HCT116 (cell line): ENCODE measurements around the gene FCHSD2. TPM values are rescaled to one million over a fixed set of nuclear protein-coding genes. Genes with fewer than 3 reads are reported as not detected.

Source experiments
- ATAC-seq: fragments of 200-7000 bp; cut with Tn5 transposase; 2 replicates; pipeline ENCODE4 v1.9.1; 2020; ENCODE audit warnings: mild to moderate bottlenecking, moderate library complexity
- BruUV-seq: library from RNA; stranded (reverse); fragments of 400-500 nt; replicated peaks from 2 replicates; lab custom pipeline; 2021; lab: Mats Ljungman, UMichigan
- CTCF ChIA-PET: fragments of 300-600 bp; sonication (Branson Sonifier 250); formaldehyde crosslinking; loops from one replicate; lab custom pipeline; 2021; ENCODE audit warnings: antibody characterized with exemption; lab: Charles Lee
- POLR2A ChIA-PET: fragments of 300-600, 350-600 bp; sonication (Branson Sonifier 250); formaldehyde crosslinking; loops from one replicate; lab custom pipeline; 2021; ENCODE audit warnings: antibody characterized with exemption; lab: Charles Lee
- RAD21 ChIA-PET, 2 experiments: fragments of 300-600 bp; sonication (Branson Sonifier 250); formaldehyde crosslinking; loops; one replicate each; lab custom pipeline; 2023; ENCODE audit warnings: low total read pairs in 2 of 2; ENCODE audit not compliant: uncharacterized antibody in 2 of 2, unreplicated experiment in 2 of 2, low non-redundant PET in 1 of 2; lab: Charles Lee
- DNase-seq: peaks from one replicate; pipeline ENCODE4 v3.0.0-alpha.2; 2010; ENCODE audit warnings: low read depth, low spot score
- H2AFZ ChIP-seq: fragments of 200-600 bp; shearing (Covaris generic), sonication (generic); 2 replicates; pipeline ENCODE4 v1.6.1; 2017; ENCODE audit warnings: low read depth, mixed run types, mixed read lengths, antibody characterized with exemption, low read length; ENCODE audit not compliant: poor library complexity, severe bottlenecking
- H3K27ac ChIP-seq: 2 replicates; pipeline ENCODE4 v1.5.1; 2012; ENCODE audit warnings: low read depth, low read length
- H3K27me3 ChIP-seq: fragments of 200-600 bp; sonication (generic); 2 replicates; pipeline ENCODE4 v1.6.1; 2016; ENCODE audit warnings: mixed run types, low read length, mixed read lengths; ENCODE audit not compliant: insufficient read depth
- H3K36me3 ChIP-seq, 2 experiments: fragments of 200-500 bp in 1 of 2; fragments of 200-600 bp in 1 of 2; sonication (Bioruptor generic) in 1 of 2; sonication (generic) in 1 of 2; 2 replicates each; pipeline versions ENCODE4 v1.5.1 to v1.6.1; 2014 to 2016; ENCODE audit warnings: low read length in 2 of 2, inconsistent platforms in 1 of 2, mixed read lengths in 1 of 2, mixed run types in 1 of 2; ENCODE audit not compliant: insufficient read depth in 2 of 2, control insufficient read depth in 1 of 2
- H3K4me1 ChIP-seq, 2 experiments: fragments of 200-600 bp in 1 of 2; sonication (generic) in 1 of 2; 2 replicates each; pipeline versions ENCODE4 v1.5.1 to v1.6.1; 2012 to 2017; ENCODE audit warnings: low read length in 2 of 2, inconsistent platforms in 1 of 2, mild to moderate bottlenecking in 1 of 2, mixed read lengths in 1 of 2, mixed run types in 1 of 2, moderate library complexity in 1 of 2; ENCODE audit not compliant: insufficient read depth in 2 of 2, control insufficient read depth in 1 of 2
- H3K4me2 ChIP-seq: fragments of 200-600 bp; sonication (generic); 2 replicates; pipeline ENCODE4 v1.6.1; 2017; ENCODE audit warnings: mixed run types, low read length, mixed read lengths
- H3K4me3 ChIP-seq, 2 experiments: fragments of 200-600 bp in 1 of 2; sonication (generic) in 1 of 2; replicated peaks in 1 of 2; 2 replicates each; pipeline ENCODE4 v1.5.1; 2011 to 2016; ENCODE audit warnings: low read length in 2 of 2, control low read depth in 1 of 2, low read depth in 1 of 2, mild to moderate bottlenecking in 1 of 2, mixed read lengths in 1 of 2, mixed run types in 1 of 2
- H3K79me2 ChIP-seq: fragments of 200-600 bp; sonication (generic); 2 replicates; pipeline ENCODE4 v1.6.1; 2017; ENCODE audit warnings: mild to moderate bottlenecking, mixed run types, low read length, moderate library complexity, mixed read lengths; ENCODE audit not compliant: insufficient read depth
- H3K9ac ChIP-seq: fragments of 200-600 bp; sonication (generic); 2 replicates; pipeline ENCODE4 v1.6.1; 2016; ENCODE audit warnings: low read length, mixed read lengths
- H3K9me2 ChIP-seq: fragments of 200-600 bp; sonication (generic), shearing (Covaris generic); 2 replicates; pipeline ENCODE4 v1.6.1; 2017; ENCODE audit warnings: mixed run types, mild to moderate bottlenecking, moderate library complexity; ENCODE audit not compliant: insufficient read depth
- H3K9me3 ChIP-seq, 2 experiments: fragments of 200-500 bp in 1 of 2; fragments of 200-600 bp in 1 of 2; sonication (Bioruptor generic) in 1 of 2; sonication (generic) in 1 of 2; 2 replicates each; pipeline ENCODE4 v1.6.1; 2014 to 2017; ENCODE audit warnings: low read length in 2 of 2, mixed read lengths in 2 of 2, inconsistent platforms in 1 of 2, low read depth in 1 of 2, mild to moderate bottlenecking in 1 of 2, mixed run types in 1 of 2, moderate library complexity in 1 of 2; ENCODE audit not compliant: control insufficient read depth in 1 of 2, insufficient read depth in 1 of 2
- H4K20me1 ChIP-seq: fragments of 200-600 bp; sonication (generic), shearing (Covaris generic); 2 replicates; pipeline ENCODE4 v1.6.1; 2017; ENCODE audit warnings: mixed run types, mild to moderate bottlenecking, moderate library complexity; ENCODE audit not compliant: insufficient read depth
- CBX3 ChIP-seq: IDR thresholded peaks from 2 replicates; pipeline ENCODE4 v1.6.1; 2012; ENCODE audit warnings: low read depth
- CTCF ChIP-seq, 3 experiments: fragments of 200-600 bp in 1 of 3; sonication (generic) in 1 of 3; IDR thresholded peaks in 2 of 3; conservative IDR thresholded peaks in 1 of 3; 2 replicates each; pipeline ENCODE4 v1.5.1; 2012 to 2017; ENCODE audit warnings: low read depth in 2 of 3, low read length in 2 of 3, antibody characterized with exemption in 1 of 3, borderline replicate concordance in 1 of 3, control low read depth in 1 of 3, mild to moderate bottlenecking in 1 of 3, mixed read lengths in 1 of 3, mixed run types in 1 of 3, moderate library complexity in 1 of 3; ENCODE audit not compliant: insufficient read depth in 1 of 3
- EZH2 ChIP-seq: fragments of 200-600 bp; sonication (generic); IDR thresholded peaks from 2 replicates; pipeline ENCODE4 v1.6.1; 2017; ENCODE audit warnings: antibody characterized with exemption, mixed run types
- EZH2phosphoT487 ChIP-seq: fragments of 200-600 bp; IDR thresholded peaks from 2 replicates; pipeline ENCODE4 v1.6.1; 2018; ENCODE audit warnings: antibody characterized with exemption, borderline replicate concordance
- POLR2A ChIP-seq: IDR thresholded peaks from 2 replicates; pipeline ENCODE4 v1.7.0; 2011; ENCODE audit warnings: borderline replicate concordance; ENCODE audit not compliant: insufficient read depth, insufficient read length; ENCODE audit errors: extremely low read depth
- SIN3A ChIP-seq: IDR thresholded peaks from 2 replicates; pipeline ENCODE4 v1.6.1; 2012; ENCODE audit warnings: low read depth
- SP1 ChIP-seq: IDR thresholded peaks from 2 replicates; pipeline ENCODE4 v1.6.1; 2012; ENCODE audit warnings: low read depth
- SRF ChIP-seq: IDR thresholded peaks from 2 replicates; pipeline ENCODE4 v1.6.1; 2012; ENCODE audit warnings: low read depth
- ZBTB33 ChIP-seq: IDR thresholded peaks from 2 replicates; pipeline ENCODE4 v1.6.1; 2011; ENCODE audit warnings: mild to moderate bottlenecking, low read length, moderate library complexity; ENCODE audit not compliant: insufficient replicate concordance; ENCODE audit errors: extremely low read depth
- ZNF274 ChIP-seq: fragments of 200-500 bp; sonication (Bioruptor generic); IDR thresholded peaks from 2 replicates; pipeline ENCODE4 v1.6.1; 2014; ENCODE audit warnings: mild to moderate bottlenecking, low read depth, low read length, inconsistent platforms
- intact Hi-C: fragments of 100-400 bp; cut with micrococcal nuclease; formaldehyde crosslinking; loops from 2 replicates; pipeline ENCODE4 v1.10.0; 2022
- total RNA-seq: library from RNA; stranded (reverse); gene quantifications from one replicate; pipeline ENCODE4 v1.2.1, GENCODE V29; 2021; ENCODE audit not compliant: unreplicated experiment
- TF ChIP-seq, protein P1 (sequence below): IDR thresholded peaks from 2 replicates; pipeline ENCODE4 v1.6.1; 2012

FCHSD2 gene
- total RNA-seq, 1 experiment from 2014 or later, result 15.0 TPM

DNA sequence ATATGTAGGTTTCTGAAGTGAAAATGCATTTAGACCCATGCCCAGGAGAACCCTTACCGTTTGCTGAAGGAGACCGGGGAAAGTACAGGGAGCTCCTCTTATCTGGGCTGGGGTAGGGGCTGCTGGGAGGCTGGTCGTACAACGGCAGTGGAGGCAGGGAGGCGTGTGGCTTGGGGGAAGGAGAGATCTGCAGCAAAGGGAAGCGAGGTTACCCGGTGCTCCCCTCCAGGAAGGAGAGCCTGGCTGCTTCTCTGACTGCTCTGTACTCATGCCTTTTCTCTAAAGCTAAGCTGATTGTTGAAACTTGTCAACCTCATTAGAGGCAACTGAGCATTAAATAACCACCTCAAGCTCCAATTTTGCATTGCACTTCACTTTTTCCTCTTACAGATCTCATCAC lies 300.7 kb downstream of the FCHSD2 start:
- Histone ChIP-seq H3K9me2 (no peaks in the 10 kb centered on the region), H3K4me2 (no peak overlapping the region), H3K79me2 (no peaks in the 10 kb centered on the region), H3K36me3 (0 out of 4 replicates have a peak, but pooled peaks cover 0 to 4% of the 10 kb centered on the region in 2 experiments), H3K9ac (no peak overlapping the region), H2AFZ (no peak overlapping the region), H3K27ac (no peak overlapping the region), H3K9me3 (no peaks in the 10 kb centered on the region)
- CTCF ChIA-PET, result interaction anchor here (1.2 to 2.1 kb wide), 4 partner anchors 8 to 396 kb away, joined by 3 to 5 read pairs (median 4); no protein-coding TSS in a partner anchor
- intact Hi-C loops, result no loop called here
- RAD21 ChIA-PET, result no interaction called here
- no peak for DNase-seq
- POLR2A ChIA-PET, result no interaction called here
- BruUV-seq, result no TSS peak
- TF ChIP-seq CTCF (IDR thresholded peaks at IDR 0.05 in 2 of 3, conservative IDR thresholded peaks at IDR 0.05 in 1 of 3; ENCODE audit: borderline replicate concordance in 1 of 3, insufficient read depth in 1 of 3, low read depth in 2 of 3, low read length in 2 of 3), result no peak
- TF ChIP-seq, protein P1, sequence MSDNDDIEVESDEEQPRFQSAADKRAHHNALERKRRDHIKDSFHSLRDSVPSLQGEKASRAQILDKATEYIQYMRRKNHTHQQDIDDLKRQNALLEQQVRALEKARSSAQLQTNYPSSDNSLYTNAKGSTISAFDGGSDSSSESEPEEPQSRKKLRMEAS, result no peak
- no peak for TF ChIP-seq EZH2
- TF ChIP-seq SP1, result no peak
- no peak for TF ChIP-seq ZBTB33
- TF ChIP-seq SRF, result no peak
- no peak for TF ChIP-seq ZNF274
- TF ChIP-seq CBX3, result no peak
- no peak for TF ChIP-seq SIN3A
- no peak for TF ChIP-seq POLR2A
- TF ChIP-seq EZH2phosphoT487, result no peak
- TF ChIP-seq, all 23 proteins: peak for 0
- no peaks in the 10 kb centered on the region for H3K27me3 ChIP-seq
- peaks cover 9 to 11% of the 10 kb centered on the region in 2 experiments for H3K4me1 ChIP-seq
- ATAC-seq, result no peak
- no peak overlapping the region for H3K4me3 ChIP-seq
- no peaks in the 10 kb centered on the region for H4K20me1 ChIP-seq
